Superior temporal gyrus (tissue), 1 donor: Measurements from ENCODE around the gene ATP4A.

Experiments
- DNase-seq: peaks from one replicate; pipeline ENCODE4 v3.0.0-alpha.2; 2016; ENCODE audit errors: extremely low spot score

Gene ATP4A

GRCh38 chr19:35565016-35565856 lies 1.8 kb upstream of the ATP4A start:
- DNase-seq = no peak

GRCh38 chr19:35562776-35563175 lies 682 bp downstream of the ATP4A start:
- DNase-seq = no peak

- no peak for DNase-seq
These were observed 1.1 kb downstream of the ATP4A start for GRCh38 chr19:35562336-35562735.

- no peak for DNase-seq
These were observed 2.0 kb downstream of the ATP4A start for GRCh38 chr19:35561436-35561835.

GRCh38 chr19:35560677-35561076 lies 2.8 kb downstream of the ATP4A start:
- no peak for DNase-seq

GRCh38 chr19:35560271-35560670 lies 3.2 kb downstream of the ATP4A start:
- no peak for DNase-seq

- no peak for DNase-seq
These were observed 3.7 kb downstream of the ATP4A start for GRCh38 chr19:35559781-35560180.

GRCh38 chr19:35559281-35559659 lies 4.2 kb downstream of the ATP4A start:
- DNase-seq = no peak

- no peak for DNase-seq
These were observed 4.8 kb downstream of the ATP4A start for GRCh38 chr19:35558400-35559280.

GRCh38 chr19:35557539-35558399 lies 5.7 kb downstream of the ATP4A start:
- no peak for DNase-seq

GRCh38 chr19:35556846-35557538 lies 6.5 kb downstream of the ATP4A start:
- no peak for DNase-seq

- no peak for DNase-seq
These were observed 7.3 kb downstream of the ATP4A start for GRCh38 chr19:35556025-35556590.

- DNase-seq = no peak
These were observed 8.0 kb downstream of the ATP4A start for GRCh38 chr19:35555301-35556005.

GRCh38 chr19:35554076-35554475 lies 9.4 kb downstream of the ATP4A start:
- DNase-seq = no peak

- DNase-seq = no peak
These were observed 10.0 kb downstream of the ATP4A start for GRCh38 chr19:35553385-35554000.

GRCh38 chr19:35552534-35553384 lies 10.7 kb downstream of the ATP4A start:
- no peak for DNase-seq

- DNase-seq = no peak
These were observed 12.2 kb downstream of the ATP4A start for GRCh38 chr19:35551091-35551810.

GRCh38 chr19:35549879-35550523 lies 13.5 kb downstream of the ATP4A start:
- no peak for DNase-seq
